A549 (cell line): ENCODE results near the gene DCLK2.

ENCODE experiments used
- CTCF ChIP-seq: fragments of >200 bp; sonication (Bioruptor Twin); formaldehyde crosslinking; IDR thresholded peaks from 3 replicates; pipeline ENCODE4 v1.5.1; 2016
- EHMT2 ChIP-seq: fragments of 200-600 bp; sonication (generic); IDR thresholded peaks from 2 replicates; pipeline ENCODE4 v1.6.1; 2016; ENCODE audit warnings: antibody characterized with exemption, low read depth, mild to moderate bottlenecking, moderate library complexity
- FOSB ChIP-seq: fragments of 250-450 bp; sonication (Bioruptor Pico); IDR thresholded peaks from 2 replicates; pipeline ENCODE4 v1.5.0; 2020; ENCODE audit warnings: mild to moderate bottlenecking, moderate library complexity
- KDM1A ChIP-seq: fragments of 200-600 bp; sonication (generic); IDR thresholded peaks from 2 replicates; pipeline ENCODE4 v1.6.1; 2016; ENCODE audit warnings: low read depth, mild to moderate bottlenecking
- MYC ChIP-seq: IDR thresholded peaks from 2 replicates; pipeline ENCODE4 v1.6.1; 2012; ENCODE audit warnings: mild to moderate bottlenecking, inconsistent platforms, low read length, improper control_type of control experiment, borderline replicate concordance
- NPAS2 ChIP-seq: fragments of 250-450 bp; sonication (Bioruptor Pico); IDR thresholded peaks from 2 replicates; pipeline ENCODE4 v1.8.0; 2022; ENCODE audit warnings: mild to moderate bottlenecking, moderate library complexity, borderline replicate concordance
- POLR2A ChIP-seq: IDR thresholded peaks from 2 replicates; pipeline ENCODE4 v1.6.1; 2012; ENCODE audit warnings: mild to moderate bottlenecking, low read length
- SREBF2 ChIP-seq: fragments of 450-650 bp; IDR thresholded peaks from 2 replicates; pipeline ENCODE4 v1.6.1; 2014; ENCODE audit warnings: mild to moderate bottlenecking, moderate library complexity
- TP53 ChIP-seq: fragments of 250-450 bp; sonication (Bioruptor Pico); IDR thresholded peaks from 2 replicates; pipeline ENCODE4 v1.5.0; 2021; ENCODE audit warnings: mild to moderate bottlenecking, moderate library complexity
- ZFP36 ChIP-seq: fragments of 450-650 bp; IDR thresholded peaks from 2 replicates; pipeline ENCODE4 v1.6.1; 2014; ENCODE audit warnings: borderline replicate concordance; ENCODE audit not compliant: partially characterized antibody
- TF ChIP-seq, protein P1 (sequence below): IDR thresholded peaks from 2 replicates; pipeline ENCODE4 v1.6.1; 2012; ENCODE audit warnings: low read depth, borderline replicate concordance

- TF ChIP-seq CTCF, result no peak
- no peak for TF ChIP-seq POLR2A
- TF ChIP-seq KDM1A, result no peak
- no peak for TF ChIP-seq ZFP36
- no peak for TF ChIP-seq FOSB (CRISPR knock-in tag)
- TF ChIP-seq SREBF2, result no peak
- TF ChIP-seq TP53 (CRISPR knock-in tag), result no peak
- no peak for TF ChIP-seq NPAS2 (CRISPR knock-in tag)
- TF ChIP-seq, protein P1, sequence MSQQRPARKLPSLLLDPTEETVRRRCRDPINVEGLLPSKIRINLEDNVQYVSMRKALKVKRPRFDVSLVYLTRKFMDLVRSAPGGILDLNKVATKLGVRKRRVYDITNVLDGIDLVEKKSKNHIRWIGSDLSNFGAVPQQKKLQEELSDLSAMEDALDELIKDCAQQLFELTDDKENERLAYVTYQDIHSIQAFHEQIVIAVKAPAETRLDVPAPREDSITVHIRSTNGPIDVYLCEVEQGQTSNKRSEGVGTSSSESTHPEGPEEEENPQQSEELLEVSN, result no peak
- TF ChIP-seq EHMT2, result no peak
- TF ChIP-seq MYC, result no peak
Measured at GRCh38 chr4:150050566-150050965, 27.7 kb upstream of the DCLK2 start.
